Esophagus squamous epithelium (tissue), 5 donors: Measurements from ENCODE around the gene NUFIP2. TPM values are rescaled to one million over a fixed set of nuclear protein-coding genes. Genes with fewer than 3 reads are reported as not detected.

Experiments
- DNase-seq: peaks from one replicate; lab custom pipeline; 2025; lab: John Stamatoyannopoulos, UW
- H3K27ac ChIP-seq, 4 donors: fragments of 200-600 bp; sonication (generic); one replicate each; pipeline ENCODE4 v1.5.1; 2016 to 2019; ENCODE audit warnings: mild to moderate bottlenecking in 1 of 4
- H3K27me3 ChIP-seq, 4 donors: fragments of 200-600 bp; sonication (generic); 1 replicate in 3 of 4; 2 replicates in 1 of 4; pipeline versions ENCODE4 v1.5.1 to v1.6.0; 2017 to 2021; ENCODE audit warnings: antibody characterized with exemption in 1 of 4
- H3K36me3 ChIP-seq, 3 donors: fragments of 200-600 bp; sonication (generic); one replicate each; pipeline ENCODE4 v1.5.1; 2016 to 2019
- H3K4me1 ChIP-seq, 3 donors: fragments of 200-600 bp; sonication (generic); one replicate each; pipeline ENCODE4 v1.5.1; 2017 to 2019
- H3K4me3 ChIP-seq, 4 donors: fragments of 200-600 bp; sonication (generic); 1 replicate in 3 of 4; 2 replicates in 1 of 4; pipeline ENCODE4 v1.5.1; 2016 to 2019; ENCODE audit warnings: mild to moderate bottlenecking in 2 of 4, moderate library complexity in 1 of 4
- H3K9me3 ChIP-seq, 3 donors: fragments of 200-600 bp; sonication (generic); one replicate each; pipeline ENCODE4 v1.5.1; 2016 to 2019
- POLR2A ChIP-seq, 4 donors: fragments of 450-650 bp; IDR thresholded peaks; one replicate each; pipeline ENCODE4 v1.6.1; 2017; ENCODE audit warnings: antibody characterized with exemption in 4 of 4, mild to moderate bottlenecking in 4 of 4, moderate library complexity in 3 of 4
- WGBS, 2 donors: methylation state at CpG; one replicate each; pipeline ENCODE4 v1.1.5; 2018; 5-methylcytosine and 5-hydroxymethylcytosine counted together
- intact Hi-C: fragments of 100-400 bp; cut with DNase I; formaldehyde crosslinking; loops from one replicate; pipeline ENCODE4 v1.15.0; 2022
- total RNA-seq, 4 donors: library from RNA; depleted of rRNA; stranded (reverse); fragments of >200 nt; gene quantifications; one replicate each; pipeline ENCODE4 v1.1.0, GENCODE V29; 2016
- TF ChIP-seq, protein P1 (sequence below), 6 experiments: fragments of 450-650 bp in 4 of 6; fragments of 200-600 bp in 2 of 6; sonication (generic) in 2 of 6; IDR thresholded peaks; one replicate each; pipeline ENCODE4 v1.5.1; 2016 to 2019; ENCODE audit warnings: antibody characterized with exemption in 6 of 6, mild to moderate bottlenecking in 4 of 6, moderate library complexity in 4 of 6
- donor health status: DM: yes; HTN: yes; CAD: no.

NUFIP2 gene
- total RNA-seq, 4 donors from 2014 or later: 20.5 to 33.0 (median 28.4) TPM

DNA sequence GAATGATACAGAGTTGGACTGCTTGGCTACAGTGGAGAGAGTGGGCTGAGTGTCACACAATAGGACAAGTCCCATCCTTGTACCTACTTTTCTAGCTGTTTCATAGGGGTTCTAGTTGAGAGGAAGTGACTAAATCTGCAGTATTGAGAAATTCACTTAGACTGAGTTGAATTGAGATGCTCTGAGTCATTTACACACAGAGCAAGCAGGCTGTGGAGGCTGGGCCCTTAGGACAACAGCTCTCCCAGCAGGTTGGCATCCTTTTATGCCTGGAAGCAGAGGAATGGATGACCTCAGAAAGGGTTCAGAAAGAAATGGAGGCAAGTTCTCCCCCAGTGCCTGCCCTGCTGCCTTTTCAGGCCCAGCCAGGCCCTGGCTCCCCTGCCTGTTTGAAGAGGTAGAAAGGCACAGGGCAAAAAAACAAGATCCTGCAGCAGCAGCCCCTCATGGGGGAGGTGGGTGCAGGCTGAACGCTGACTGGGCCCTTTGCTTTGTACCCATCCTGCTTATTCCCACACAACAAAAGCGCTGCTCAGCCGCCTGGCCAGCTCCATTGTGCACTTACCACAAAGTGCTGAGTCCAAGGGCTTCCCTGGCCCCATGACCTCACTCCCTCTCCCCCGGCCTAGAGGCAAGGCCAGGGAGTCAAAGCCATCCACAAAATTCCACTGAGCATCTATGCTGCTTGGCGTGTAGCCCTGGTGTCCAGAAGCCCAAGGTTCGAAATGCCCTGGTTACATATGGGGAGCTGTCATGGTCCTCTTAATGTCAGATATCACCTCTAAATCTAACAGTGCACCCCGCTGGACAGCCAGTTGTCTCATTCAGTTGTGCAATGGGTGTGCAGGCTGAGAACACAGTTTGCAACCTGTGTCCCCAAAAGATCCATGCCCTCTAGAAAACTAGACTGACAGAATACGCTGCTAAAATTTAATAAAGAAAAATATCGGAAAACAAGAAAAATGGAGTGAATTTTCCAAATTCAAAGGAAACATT lies 52.7 kb downstream of the NUFIP2 start:
- no peak overlapping the region for H3K4me3 ChIP-seq
- H3K9me3 ChIP-seq: no peaks in the 10 kb centered on the region
- no peak for DNase-seq
- WGBS, 2 donors: 81 to 98% methylated on average over 3 to 5 of the region's 9 CpGs
- H3K36me3 ChIP-seq: no peaks in the 10 kb centered on the region
- H3K27ac ChIP-seq: peak overlapping the region in 3 of 4 donors; percentile 7 to 42 (median 25)
- intact Hi-C loops: no loop called here
- no peaks in the 10 kb centered on the region for H3K27me3 ChIP-seq
- peaks cover 3 to 13% (median 5%) of the 10 kb centered on the region in 3 donors for H3K4me1 ChIP-seq
- TF ChIP-seq, protein P1, sequence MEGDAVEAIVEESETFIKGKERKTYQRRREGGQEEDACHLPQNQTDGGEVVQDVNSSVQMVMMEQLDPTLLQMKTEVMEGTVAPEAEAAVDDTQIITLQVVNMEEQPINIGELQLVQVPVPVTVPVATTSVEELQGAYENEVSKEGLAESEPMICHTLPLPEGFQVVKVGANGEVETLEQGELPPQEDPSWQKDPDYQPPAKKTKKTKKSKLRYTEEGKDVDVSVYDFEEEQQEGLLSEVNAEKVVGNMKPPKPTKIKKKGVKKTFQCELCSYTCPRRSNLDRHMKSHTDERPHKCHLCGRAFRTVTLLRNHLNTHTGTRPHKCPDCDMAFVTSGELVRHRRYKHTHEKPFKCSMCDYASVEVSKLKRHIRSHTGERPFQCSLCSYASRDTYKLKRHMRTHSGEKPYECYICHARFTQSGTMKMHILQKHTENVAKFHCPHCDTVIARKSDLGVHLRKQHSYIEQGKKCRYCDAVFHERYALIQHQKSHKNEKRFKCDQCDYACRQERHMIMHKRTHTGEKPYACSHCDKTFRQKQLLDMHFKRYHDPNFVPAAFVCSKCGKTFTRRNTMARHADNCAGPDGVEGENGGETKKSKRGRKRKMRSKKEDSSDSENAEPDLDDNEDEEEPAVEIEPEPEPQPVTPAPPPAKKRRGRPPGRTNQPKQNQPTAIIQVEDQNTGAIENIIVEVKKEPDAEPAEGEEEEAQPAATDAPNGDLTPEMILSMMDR (IDR thresholded peaks at IDR 0.05): no peak
- no peak for TF ChIP-seq POLR2A (IDR thresholded peaks at IDR 0.05)

DNA sequence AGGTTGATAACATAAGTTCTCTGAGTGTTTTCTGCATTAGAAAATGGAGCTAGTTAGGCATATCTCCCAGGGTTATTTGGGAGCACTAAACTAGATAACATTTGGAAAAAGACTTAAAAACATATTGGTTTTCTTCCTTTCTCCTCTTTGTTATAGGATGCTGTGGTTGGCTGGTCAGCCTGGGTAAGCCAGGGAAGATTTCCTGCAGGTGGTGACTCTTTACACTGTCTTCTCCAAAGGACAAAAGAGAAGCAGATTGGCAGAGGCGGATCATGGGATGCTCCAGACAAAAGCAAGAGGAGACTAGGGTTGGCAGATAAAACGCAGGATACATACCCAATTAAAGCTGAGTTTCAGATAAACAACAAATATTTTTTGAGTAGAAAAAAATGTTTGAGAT lies 53.5 kb downstream of the NUFIP2 start:
- H3K4me1 ChIP-seq: peaks cover 3 to 13% (median 5%) of the 10 kb centered on the region in 3 donors
- H3K36me3 ChIP-seq: no peaks in the 10 kb centered on the region
- DNase-seq: no peak
- H3K9me3 ChIP-seq: no peaks in the 10 kb centered on the region
- peak overlapping the region in 3 of 4 donors; percentile 7 to 42 (median 25) for H3K27ac ChIP-seq
- no peak for TF ChIP-seq POLR2A (IDR thresholded peaks at IDR 0.05)
- TF ChIP-seq, protein P1 (IDR thresholded peaks at IDR 0.05): no peak
- no peaks in the 10 kb centered on the region for H3K27me3 ChIP-seq
- 37 to 57% methylated on average over 2 of the region's 2 CpGs for WGBS, 2 donors
- H3K4me3 ChIP-seq: no peak overlapping the region
- intact Hi-C loops: no loop called here

DNA sequence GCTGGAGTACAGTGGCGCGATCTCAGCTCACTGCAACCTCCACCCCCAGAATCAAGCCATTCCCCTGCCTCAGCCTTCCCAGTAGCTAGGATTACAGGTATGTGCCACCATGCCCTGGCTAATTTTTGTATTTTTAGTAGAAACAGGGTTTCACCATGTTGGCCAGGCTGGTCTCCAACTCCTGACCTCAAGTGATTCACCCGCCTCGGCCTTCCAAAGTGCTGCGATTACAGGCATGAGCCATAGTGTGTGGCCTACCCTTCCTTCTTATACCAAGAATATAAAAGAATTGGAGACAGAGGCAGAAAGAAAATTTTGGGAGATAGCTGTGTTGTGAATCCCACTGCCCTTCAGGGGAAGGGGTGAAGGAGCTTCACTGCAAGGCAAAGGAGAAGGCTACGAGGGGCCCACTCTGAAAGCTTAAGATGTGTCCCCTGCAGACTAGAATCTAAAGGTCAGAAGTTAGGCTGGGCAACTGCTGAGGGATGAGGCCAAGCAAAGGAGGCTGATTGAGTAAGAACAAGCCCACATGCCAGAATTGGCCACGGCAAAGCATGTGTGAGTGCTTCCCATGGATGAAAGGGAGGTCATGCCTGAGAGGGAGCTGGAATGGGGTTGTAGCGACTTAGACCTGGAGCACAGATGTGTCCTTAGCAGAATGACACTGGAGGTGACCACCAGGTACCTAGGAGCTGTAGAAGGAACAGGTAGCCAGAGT lies 55.7 kb downstream of the NUFIP2 start:
- Histone ChIP-seq H3K9me3 (no peaks in the 10 kb centered on the region), H3K27me3 (no peaks in the 10 kb centered on the region), H3K4me3 (no peak overlapping the region), H3K4me1 (peaks cover 3 to 13% (median 5%) of the 10 kb centered on the region in 3 donors), H3K36me3 (no peaks in the 10 kb centered on the region), H3K27ac (peak overlapping the region in 1 of 4 donors; percentile 9)
- intact Hi-C loops: no loop called here
- DNase-seq: no peak
- 79 to 80% methylated on average over 5 to 8 of the region's 8 CpGs for WGBS, 2 donors
- TF ChIP-seq, protein P1 (IDR thresholded peaks at IDR 0.05): no peak
- no peak for TF ChIP-seq POLR2A (IDR thresholded peaks at IDR 0.05)

DNA sequence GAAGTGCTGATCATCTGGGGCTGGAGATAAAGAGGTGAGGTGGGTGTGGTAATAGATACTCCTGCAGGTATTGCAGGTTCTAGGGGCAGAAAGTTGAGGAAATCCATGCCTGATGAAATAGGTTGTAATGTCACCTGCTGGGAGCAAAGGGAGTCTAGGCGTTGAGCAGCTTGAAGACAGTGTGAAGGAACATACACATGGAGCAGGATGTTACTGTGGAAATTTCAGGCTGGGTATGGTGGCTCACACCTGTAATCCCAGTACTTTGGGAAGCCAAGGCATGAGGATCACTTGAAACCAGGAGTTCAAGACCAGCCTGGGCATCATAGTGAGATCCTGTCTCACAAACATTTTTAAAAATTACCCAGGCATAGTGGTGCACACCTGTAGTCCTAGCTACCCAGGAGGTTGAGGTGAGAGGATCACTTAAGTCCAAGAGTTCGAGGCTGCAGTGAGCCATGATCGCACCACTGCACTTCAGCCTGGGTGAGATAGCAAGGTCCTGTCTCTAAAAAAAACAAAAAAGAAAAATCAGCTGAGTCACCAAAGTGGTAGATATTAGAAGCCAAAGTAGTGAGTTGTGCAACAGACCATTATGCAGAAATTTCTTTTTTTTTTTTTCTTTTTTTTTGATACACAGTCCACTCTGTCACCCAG lies 56.3 kb downstream of the NUFIP2 start:
- intact Hi-C loops: no loop called here
- 80 to 84% methylated on average over 3 of the region's 3 CpGs for WGBS, 2 donors

More for the DNA sequence above, 56.3 kb downstream of the NUFIP2 start:
- no peaks in the 10 kb centered on the region for H3K9me3 ChIP-seq
- no peak overlapping the region for H3K27ac ChIP-seq
- H3K36me3 ChIP-seq: no peaks in the 10 kb centered on the region
- no peak overlapping the region for H3K4me3 ChIP-seq
- no peaks in the 10 kb centered on the region for H3K27me3 ChIP-seq
- no peak for DNase-seq
- peaks cover 3 to 13% (median 5%) of the 10 kb centered on the region in 3 donors for H3K4me1 ChIP-seq
- TF ChIP-seq POLR2A (IDR thresholded peaks at IDR 0.05): no peak
- TF ChIP-seq, protein P1 (IDR thresholded peaks at IDR 0.05): no peak
